ENCODE measurements around the gene PDAP1.
"Not testable (repeated sequence)": the region's sequence is repeated elsewhere in the genome, so short reads cannot be mapped to it uniquely, and the experiment has no call there.

Gene PDAP1

DNA sequence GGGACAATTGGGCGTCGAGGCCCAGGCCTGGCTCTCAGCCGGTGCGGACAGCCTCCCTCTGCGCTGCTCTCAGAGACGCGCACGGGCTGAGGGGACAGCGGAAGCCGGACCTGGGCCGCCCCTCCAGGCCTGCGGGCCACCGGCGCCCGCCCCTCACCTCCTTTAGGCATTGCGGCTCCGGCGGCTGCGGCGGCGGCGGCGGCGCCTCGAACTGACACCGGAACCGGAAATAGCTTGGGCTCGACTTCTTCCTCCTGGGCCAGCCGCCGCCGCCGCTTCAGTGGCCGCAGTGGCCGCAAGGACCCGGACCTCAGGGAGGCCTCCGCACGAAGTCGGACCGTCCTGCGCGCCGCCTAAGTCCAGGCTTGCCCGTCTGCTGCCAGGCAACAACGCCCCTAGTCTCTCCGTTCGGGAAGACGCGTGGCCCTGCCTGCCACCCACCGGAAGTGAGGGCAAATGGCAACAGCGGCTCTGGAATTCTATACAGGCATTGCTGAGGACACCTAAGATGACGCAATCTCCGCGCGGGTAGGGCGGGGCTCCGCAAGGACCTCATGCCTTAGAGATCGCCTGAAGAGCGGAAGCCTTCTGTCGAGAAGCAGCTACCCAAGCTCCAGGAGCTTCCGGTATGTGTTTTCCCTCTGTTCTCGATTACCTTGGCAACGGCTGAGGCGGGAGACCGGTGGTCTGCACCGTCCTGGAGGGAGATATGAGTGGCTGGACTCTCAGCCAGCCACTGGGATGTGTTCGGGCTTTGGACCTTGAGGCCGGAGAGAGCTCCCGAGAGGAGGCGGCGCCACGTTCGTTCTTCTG, at the start of gene PDAP1, which contains the start of gene BUD31:
Gene PDAP1 (minus strand): TSS at position 219 of the 813 bp plus-strand sequence. CDS start 49 bp downstream, at position 170.
Gene BUD31 (plus strand): TSS at position 591 of the 813 bp plus-strand sequence. CDS start 2,124 bp downstream, outside the sequence.
- DNase-seq, result peak; percentile 97 to 98

DNA sequence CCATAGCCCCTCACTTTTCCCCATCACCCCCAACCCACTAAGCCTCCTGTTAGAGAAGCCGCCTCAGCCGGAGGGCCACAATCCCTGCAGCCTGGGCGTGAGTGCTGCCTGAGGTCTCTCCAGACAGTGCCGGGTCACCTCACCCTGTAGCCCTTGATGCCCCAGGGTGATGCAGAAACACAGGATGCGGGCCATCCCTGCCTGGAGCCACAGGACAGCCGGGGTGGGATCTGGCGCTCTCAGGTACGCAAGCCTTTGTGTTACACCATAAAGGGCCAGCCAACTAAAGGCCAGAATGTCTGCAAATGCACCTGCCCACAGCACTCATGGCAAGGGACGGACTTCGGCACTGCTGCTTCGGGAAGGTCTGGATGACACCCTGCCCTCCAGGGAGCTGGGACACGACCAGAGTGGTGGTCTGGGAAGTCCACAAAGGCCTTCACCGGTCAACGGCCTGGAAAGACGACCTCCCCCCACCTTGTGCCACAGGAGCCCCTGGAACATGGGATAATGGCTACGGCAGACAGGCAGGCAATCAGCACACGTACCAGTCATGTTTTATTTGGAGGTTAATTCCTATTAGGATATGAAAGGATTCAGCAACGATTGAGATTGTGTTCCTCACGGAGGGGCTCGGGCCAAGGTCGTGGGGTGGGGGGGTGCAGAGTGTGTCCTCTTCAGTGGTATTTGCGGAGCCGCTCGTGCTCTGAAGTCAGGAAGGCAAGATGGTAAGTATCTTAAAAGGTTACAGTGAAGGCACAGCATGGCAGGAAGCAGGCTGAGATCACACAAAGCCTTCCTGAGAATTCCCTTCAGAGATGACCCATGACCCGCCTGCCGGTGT, 49.5 kb upstream of the PDAP1 start:
- DNase-seq, result no peak

- DNase-seq, result no peak
These were observed 48.8 kb upstream of the PDAP1 start for GRCh38 chr7:99457050-99457649.

GRCh38 chr7:99456288-99456687, 47.9 kb upstream of the PDAP1 start:
- no peak for DNase-seq

- DNase-seq, result no peak
These were observed 47.5 kb upstream of the PDAP1 start for GRCh38 chr7:99455874-99456273.

DNA sequence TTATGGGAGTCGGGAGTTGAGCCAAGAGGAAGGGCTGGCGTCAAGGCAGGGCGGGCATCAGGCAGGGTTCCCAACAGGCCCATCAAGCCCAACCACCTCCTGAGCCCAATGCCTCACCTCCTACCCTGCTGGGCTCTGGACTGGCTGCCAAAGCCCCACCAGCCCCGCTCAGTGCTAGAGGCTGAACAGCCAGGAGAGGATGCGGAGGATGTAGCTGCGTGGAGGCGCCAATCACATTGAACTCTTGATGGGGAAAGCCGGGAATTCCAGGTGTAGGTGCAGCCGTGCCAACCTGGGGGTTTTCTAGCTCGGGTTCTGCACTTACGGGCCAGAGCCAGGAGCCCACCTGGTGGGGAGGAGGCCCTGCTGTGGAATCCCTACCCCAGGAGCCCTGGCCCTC, 44.7 kb upstream of the PDAP1 start:
- DNase-seq, result no peak

DNA sequence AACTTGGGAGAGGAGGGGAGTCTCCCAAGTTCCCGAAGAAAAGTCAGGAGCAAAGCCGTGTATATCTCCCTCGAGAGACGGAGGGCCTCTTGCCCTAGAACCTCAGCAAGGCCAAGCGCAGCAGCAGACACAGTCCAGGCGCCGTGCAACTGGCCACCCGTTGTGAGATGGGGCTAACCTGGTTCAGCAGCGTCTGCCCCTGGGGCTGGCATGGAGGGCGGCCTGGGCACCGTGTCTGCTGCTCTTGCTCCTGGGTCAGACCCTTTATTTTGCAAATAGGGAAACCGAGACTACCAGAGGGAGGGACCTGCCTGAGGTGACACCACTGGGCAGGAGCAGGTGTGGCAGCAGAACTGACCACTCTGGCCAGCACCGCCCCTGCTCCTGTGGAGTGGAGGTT, 44.1 kb upstream of the PDAP1 start:
- no peak for DNase-seq

- DNase-seq, result no peak
These were observed 43.5 kb upstream of the PDAP1 start for GRCh38 chr7:99451936-99452335.

GRCh38 chr7:99449326-99449725, 40.9 kb upstream of the PDAP1 start:
- no peak for DNase-seq

- DNase-seq, result no peak
These were observed 40.5 kb upstream of the PDAP1 start for GRCh38 chr7:99448855-99449254.

GRCh38 chr7:99447943-99448342, 39.5 kb upstream of the PDAP1 start:
- DNase-seq, result no peak

GRCh38 chr7:99446096-99446495, 37.7 kb upstream of the PDAP1 start:
- no peak for DNase-seq

- DNase-seq, result no peak
These were observed 31.8 kb upstream of the PDAP1 start for GRCh38 chr7:99440195-99440594.

- peak; percentile 95 to 97 for DNase-seq
These were observed 30.4 kb upstream of the PDAP1 start, which contains the start of the genes CPSF4 and PTCD1 for GRCh38 chr7:99438573-99439480. TSS of gene CPSF4 (plus strand) at chr7:99438943. CDS start at chr7:99439083, 140 bp downstream. TSS of gene PTCD1 (minus strand) at chr7:99438798. CDS start at chr7:99435242, 3,556 bp downstream.

GRCh38 chr7:99437946-99438572, 29.7 kb upstream of the PDAP1 start:
- DNase-seq, result no peak

GRCh38 chr7:99433158-99433557, 24.8 kb upstream of the PDAP1 start:
- no peak for DNase-seq

- not testable (repeated sequence) for DNase-seq
These were observed 23.6 kb upstream of the PDAP1 start for GRCh38 chr7:99431756-99432540.

GRCh38 chr7:99429756-99430155, 21.4 kb upstream of the PDAP1 start:
- no peak for DNase-seq

DNA sequence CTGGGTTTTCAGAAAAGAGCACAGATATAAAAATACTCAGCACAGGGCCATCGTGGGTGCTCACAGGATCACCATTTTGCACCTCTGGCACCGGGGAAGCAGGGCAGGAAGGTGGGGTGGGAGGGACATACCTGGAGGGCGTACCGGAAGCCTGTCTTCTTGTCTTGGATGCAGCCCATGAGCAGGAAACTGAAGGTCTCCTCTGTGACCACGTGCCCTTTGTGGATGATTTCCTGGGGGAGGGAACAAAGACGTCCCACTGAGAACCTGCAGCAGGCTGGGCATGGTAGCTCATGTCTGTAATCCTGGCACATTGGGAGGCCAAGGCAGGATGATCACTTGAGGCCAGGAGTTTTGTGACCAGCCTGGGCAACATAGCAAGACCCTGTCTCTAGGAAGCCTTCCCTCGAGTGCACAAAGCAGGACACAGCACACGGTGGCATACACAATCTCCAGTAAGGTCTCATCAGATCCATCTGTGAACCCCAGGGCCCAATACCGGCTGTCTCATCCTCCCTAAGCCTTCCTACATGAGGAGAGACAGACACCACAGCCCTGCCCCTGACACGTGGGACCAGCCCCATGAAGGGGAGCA, 20.7 kb upstream of the PDAP1 start:
- no peak for DNase-seq

All from activated T-cell treated with anti-CD3 and anti-CD28 coated beads, Interleukin-2, amount 50 U/mL, for 48 hours (primary cell).